Colonic mucosa (tissue), 4 donors: Measurements from ENCODE around the gene SH3RF1. TPM values are rescaled to one million over a fixed set of nuclear protein-coding genes. Genes with fewer than 3 reads are reported as not detected.

ENCODE experiments used
- DNase-seq: peaks from one replicate; pipeline ENCODE4 v3.0.0-alpha.2; 2020
- H3K27ac ChIP-seq: fragments of 200-600 bp; one replicate; pipeline ENCODE4 v1.8.0; 2021
- H3K27me3 ChIP-seq: fragments of 200-600 bp; one replicate; pipeline ENCODE4 v1.8.0; 2021
- H3K36me3 ChIP-seq: fragments of 200-600 bp; one replicate; pipeline ENCODE4 v1.8.0; 2021
- H3K4me1 ChIP-seq: fragments of 200-600 bp; one replicate; pipeline ENCODE4 v1.8.0; 2021; ENCODE audit warnings: mild to moderate bottlenecking
- H3K4me3 ChIP-seq: fragments of 200-600 bp; one replicate; pipeline ENCODE4 v1.8.0; 2021
- H3K9ac ChIP-seq, 2 donors: one replicate each; pipeline ENCODE4 v1.7.0; 2013; ENCODE audit warnings: control low read depth in 2 of 2, low read depth in 2 of 2, low read length in 2 of 2
- H3K9me3 ChIP-seq: fragments of 200-600 bp; one replicate; pipeline ENCODE4 v1.8.0; 2021
- CTCF ChIP-seq: fragments of 200-600 bp; IDR thresholded peaks from one replicate; pipeline ENCODE4 v1.8.0; 2022; ENCODE audit warnings: antibody characterized with exemption, mild to moderate bottlenecking
- intact Hi-C: fragments of 100-400 bp; cut with DNase I; formaldehyde crosslinking; loops from one replicate; pipeline ENCODE4 v1.14.1; 2022
- total RNA-seq, 2 donors: library from RNA; stranded (reverse); fragmentation: NEBNext Ultra II Directional in 1 of 2; extraction: Animal tissue kit (Norgen Biotek cat#: 25700) in 1 of 2; gene quantifications; one replicate each; pipeline ENCODE4 v1.2.1, GENCODE V29; 2021
- donor health status: healthy.
- donor health status: DM: no; HTN: no; CAD: no.
- donor health status: DM: no; HTN: no; CAD: no.

SH3RF1 gene
- total RNA-seq, 2 donors from 2014 or later, result 50.2 to 77.1 TPM

GRCh38 chr4:169074117-169074516, 196.6 kb downstream of the SH3RF1 start:
- Histone ChIP-seq H3K4me1 (no peaks in the 10 kb centered on the region), H3K9ac (no peak overlapping the region), H3K27ac (no peak overlapping the region), H3K36me3 (no peaks in the 10 kb centered on the region), H3K27me3 (no peaks in the 10 kb centered on the region), H3K9me3 (no peaks in the 10 kb centered on the region), H3K4me3 (no peak overlapping the region)
- intact Hi-C loops, result no loop called here
- no peak for DNase-seq
- no peak for TF ChIP-seq CTCF

GRCh38 chr4:169071747-169072146, 199.0 kb downstream of the SH3RF1 start:
- Histone ChIP-seq H3K9ac (no peak overlapping the region), H3K27ac (no peak overlapping the region), H3K9me3 (no peaks in the 10 kb centered on the region), H3K36me3 (no peaks in the 10 kb centered on the region), H3K27me3 (no peaks in the 10 kb centered on the region), H3K4me1 (no peaks in the 10 kb centered on the region), H3K4me3 (no peak overlapping the region)
- no peak for DNase-seq
- intact Hi-C loops, result no loop called here
- TF ChIP-seq CTCF, result no peak

GRCh38 chr4:169070895-169071218, 199.9 kb downstream of the SH3RF1 start:
- Histone ChIP-seq H3K9me3 (no peaks in the 10 kb centered on the region), H3K27me3 (no peaks in the 10 kb centered on the region), H3K36me3 (no peaks in the 10 kb centered on the region), H3K27ac (peak overlapping the region; percentile 78), H3K9ac (no peak overlapping the region), H3K4me3 (no peak overlapping the region), H3K4me1 (no peaks in the 10 kb centered on the region)
- no peak for TF ChIP-seq CTCF
- intact Hi-C loops, result no loop called here
- DNase-seq, result peak; percentile 81

GRCh38 chr4:169070071-169070894, 200.5 kb downstream of the SH3RF1 start:
- Histone ChIP-seq H3K27me3 (no peaks in the 10 kb centered on the region), H3K9ac (peak overlapping the region in 1 of 2 donors; percentile 19), H3K4me3 (no peak overlapping the region), H3K36me3 (no peaks in the 10 kb centered on the region), H3K4me1 (no peaks in the 10 kb centered on the region), H3K9me3 (no peaks in the 10 kb centered on the region), H3K27ac (peak overlapping the region; percentile 78)
- no peak for TF ChIP-seq CTCF
- intact Hi-C loops, result no loop called here
- DNase-seq, result peak; percentile 79

- Histone ChIP-seq H3K9me3 (no peaks in the 10 kb centered on the region), H3K9ac (no peak overlapping the region), H3K36me3 (no peaks in the 10 kb centered on the region), H3K27ac (no peak overlapping the region), H3K27me3 (no peaks in the 10 kb centered on the region), H3K4me1 (no peaks in the 10 kb centered on the region), H3K4me3 (no peak overlapping the region)
- intact Hi-C loops, result no loop called here
- no peak for TF ChIP-seq CTCF
- DNase-seq, result no peak
Measured at GRCh38 chr4:169068423-169068822, 202.3 kb downstream of the SH3RF1 start.
